ENCODE data around the gene C9orf50. TPM values are rescaled to one million over a fixed set of nuclear protein-coding genes. Genes with fewer than 3 reads are reported as not detected.

Gene C9orf50
- total RNA-seq, 1 experiment from 2014 or later = not detected

GRCh38 chr9:129580211-129580915, 40.5 kb downstream of the C9orf50 start:
- H3K36me3 ChIP-seq (ENCODE audit: low read depth) = no peaks in the 10 kb centered on the region
- peaks cover 14% of the 10 kb centered on the region for H3K4me1 ChIP-seq (replicated peaks; ENCODE audit: insufficient read depth)
- no TSS peak for BruUV-seq (replicated peaks)
- H3K9me2 ChIP-seq (ENCODE audit: insufficient read depth) = no peaks in the 10 kb centered on the region
- intact Hi-C loops (cut with micrococcal nuclease; ENCODE audit: unreplicated experiment) = no loop called here
- no peaks in the 10 kb centered on the region for H3K27me3 ChIP-seq (ENCODE audit: insufficient read depth, low read depth)
- H3K4me2 ChIP-seq = peak overlapping the region; percentile 33
- H3K9me3 ChIP-seq (ENCODE audit: insufficient read depth, low read depth) = no peaks in the 10 kb centered on the region
- H3K4me3 ChIP-seq = no peak overlapping the region
- no peak overlapping the region for H2AFZ ChIP-seq
- no peak overlapping the region for H3K27ac ChIP-seq
- no peaks in the 10 kb centered on the region for H3F3A ChIP-seq (ENCODE audit: insufficient read depth, low read depth)
- H3K79me2 ChIP-seq (ENCODE audit: low read depth) = no peaks in the 10 kb centered on the region
- TF ChIP-seq, protein P1, sequence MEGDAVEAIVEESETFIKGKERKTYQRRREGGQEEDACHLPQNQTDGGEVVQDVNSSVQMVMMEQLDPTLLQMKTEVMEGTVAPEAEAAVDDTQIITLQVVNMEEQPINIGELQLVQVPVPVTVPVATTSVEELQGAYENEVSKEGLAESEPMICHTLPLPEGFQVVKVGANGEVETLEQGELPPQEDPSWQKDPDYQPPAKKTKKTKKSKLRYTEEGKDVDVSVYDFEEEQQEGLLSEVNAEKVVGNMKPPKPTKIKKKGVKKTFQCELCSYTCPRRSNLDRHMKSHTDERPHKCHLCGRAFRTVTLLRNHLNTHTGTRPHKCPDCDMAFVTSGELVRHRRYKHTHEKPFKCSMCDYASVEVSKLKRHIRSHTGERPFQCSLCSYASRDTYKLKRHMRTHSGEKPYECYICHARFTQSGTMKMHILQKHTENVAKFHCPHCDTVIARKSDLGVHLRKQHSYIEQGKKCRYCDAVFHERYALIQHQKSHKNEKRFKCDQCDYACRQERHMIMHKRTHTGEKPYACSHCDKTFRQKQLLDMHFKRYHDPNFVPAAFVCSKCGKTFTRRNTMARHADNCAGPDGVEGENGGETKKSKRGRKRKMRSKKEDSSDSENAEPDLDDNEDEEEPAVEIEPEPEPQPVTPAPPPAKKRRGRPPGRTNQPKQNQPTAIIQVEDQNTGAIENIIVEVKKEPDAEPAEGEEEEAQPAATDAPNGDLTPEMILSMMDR (conservative IDR thresholded peaks at IDR 0.05) = no peak
- TF ChIP-seq EZH2 (IDR thresholded peaks at IDR 0.05; ENCODE audit: low read depth) = no peak
- H4K20me1 ChIP-seq (ENCODE audit: insufficient read depth) = no peaks in the 10 kb centered on the region
- CTCF ChIA-PET = no interaction called here
- DNase-seq = no peak
- POLR2A ChIA-PET (ENCODE audit: unreplicated experiment) = interaction anchor here (0.6 kb wide), 1 partner anchor 94 kb away, joined by 3 read pairs; no protein-coding TSS in a partner anchor

DNA sequence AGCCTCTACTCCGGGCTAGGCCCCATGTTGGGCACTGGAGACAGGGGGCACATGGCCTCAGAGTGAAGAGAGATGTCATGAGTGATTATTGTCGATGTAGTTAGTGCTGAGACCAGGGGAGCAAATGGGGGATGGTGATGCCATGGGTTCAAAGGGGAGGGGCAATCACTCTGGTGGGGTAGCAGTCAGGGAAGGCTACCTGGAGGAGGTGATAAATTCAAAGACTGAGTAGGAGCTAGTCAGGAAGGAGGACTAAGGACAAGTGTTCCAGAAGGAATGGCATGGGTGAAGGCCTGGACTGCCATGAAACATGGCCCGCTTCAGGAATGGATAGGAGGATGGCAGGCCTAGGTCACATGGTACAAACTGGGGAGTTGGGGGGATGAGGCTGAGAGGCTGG, 41.6 kb downstream of the C9orf50 start:
- CTCF ChIA-PET = no interaction called here
- Histone ChIP-seq H3K4me2 (no peak overlapping the region), H3K27ac (no peak overlapping the region)

GRCh38 chr9:129576546-129577543, 44.1 kb downstream of the C9orf50 start:
- H3K79me2 ChIP-seq (ENCODE audit: low read depth) = no peaks in the 10 kb centered on the region
- CTCF ChIA-PET = no interaction called here
- H3K4me3 ChIP-seq = no peak overlapping the region
- H2AFZ ChIP-seq = no peak overlapping the region
- no peaks in the 10 kb centered on the region for H3K9me3 ChIP-seq (ENCODE audit: insufficient read depth, low read depth)
- H3K27me3 ChIP-seq (ENCODE audit: insufficient read depth, low read depth) = no peaks in the 10 kb centered on the region
- no peak for TF ChIP-seq EZH2 (IDR thresholded peaks at IDR 0.05; ENCODE audit: low read depth)
- TF ChIP-seq, protein P1 (conservative IDR thresholded peaks at IDR 0.05) = no peak
- no TSS peak for BruUV-seq (replicated peaks)
- no peaks in the 10 kb centered on the region for H3K9me2 ChIP-seq (ENCODE audit: insufficient read depth)
- DNase-seq = no peak
- no peak overlapping the region for H3K4me2 ChIP-seq
- no peaks in the 10 kb centered on the region for H4K20me1 ChIP-seq (ENCODE audit: insufficient read depth)
- H3K4me1 ChIP-seq (replicated peaks; ENCODE audit: insufficient read depth) = peaks cover 10% of the 10 kb centered on the region
- intact Hi-C loops (cut with micrococcal nuclease; ENCODE audit: unreplicated experiment) = no loop called here
- no peaks in the 10 kb centered on the region for H3K36me3 ChIP-seq (ENCODE audit: low read depth)
- H3F3A ChIP-seq (ENCODE audit: insufficient read depth, low read depth) = no peaks in the 10 kb centered on the region; the same call in 1 of the 2 replicates
- H3K27ac ChIP-seq = no peak overlapping the region
- POLR2A ChIA-PET (ENCODE audit: unreplicated experiment) = no interaction called here

More for the DNA sequence above, 41.6 kb downstream of the C9orf50 start:
- no TSS peak for BruUV-seq (replicated peaks)
- H3K9me2 ChIP-seq (ENCODE audit: insufficient read depth) = no peaks in the 10 kb centered on the region
- H3K36me3 ChIP-seq (ENCODE audit: low read depth) = no peaks in the 10 kb centered on the region
- no peak overlapping the region for H3K4me3 ChIP-seq
- H3K4me1 ChIP-seq (replicated peaks; ENCODE audit: insufficient read depth) = peaks cover 14% of the 10 kb centered on the region
- H3F3A ChIP-seq (ENCODE audit: insufficient read depth, low read depth) = no peaks in the 10 kb centered on the region; the same call in 1 of the 2 replicates
- no peak overlapping the region for H2AFZ ChIP-seq
- no peaks in the 10 kb centered on the region for H3K27me3 ChIP-seq (ENCODE audit: insufficient read depth, low read depth)
- intact Hi-C loops (cut with micrococcal nuclease; ENCODE audit: unreplicated experiment) = no loop called here
- TF ChIP-seq, protein P1 (conservative IDR thresholded peaks at IDR 0.05) = no peak
- no peak for TF ChIP-seq EZH2 (IDR thresholded peaks at IDR 0.05; ENCODE audit: low read depth)
- H4K20me1 ChIP-seq (ENCODE audit: insufficient read depth) = no peaks in the 10 kb centered on the region
- no peak for DNase-seq
- POLR2A ChIA-PET (ENCODE audit: unreplicated experiment) = no interaction called here
- H3K9me3 ChIP-seq (ENCODE audit: insufficient read depth, low read depth) = no peaks in the 10 kb centered on the region
- no peaks in the 10 kb centered on the region for H3K79me2 ChIP-seq (ENCODE audit: low read depth)
